ENCODE results near the gene UCN2.

Gene UCN2, protein sequence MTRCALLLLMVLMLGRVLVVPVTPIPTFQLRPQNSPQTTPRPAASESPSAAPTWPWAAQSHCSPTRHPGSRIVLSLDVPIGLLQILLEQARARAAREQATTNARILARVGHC

DNA sequence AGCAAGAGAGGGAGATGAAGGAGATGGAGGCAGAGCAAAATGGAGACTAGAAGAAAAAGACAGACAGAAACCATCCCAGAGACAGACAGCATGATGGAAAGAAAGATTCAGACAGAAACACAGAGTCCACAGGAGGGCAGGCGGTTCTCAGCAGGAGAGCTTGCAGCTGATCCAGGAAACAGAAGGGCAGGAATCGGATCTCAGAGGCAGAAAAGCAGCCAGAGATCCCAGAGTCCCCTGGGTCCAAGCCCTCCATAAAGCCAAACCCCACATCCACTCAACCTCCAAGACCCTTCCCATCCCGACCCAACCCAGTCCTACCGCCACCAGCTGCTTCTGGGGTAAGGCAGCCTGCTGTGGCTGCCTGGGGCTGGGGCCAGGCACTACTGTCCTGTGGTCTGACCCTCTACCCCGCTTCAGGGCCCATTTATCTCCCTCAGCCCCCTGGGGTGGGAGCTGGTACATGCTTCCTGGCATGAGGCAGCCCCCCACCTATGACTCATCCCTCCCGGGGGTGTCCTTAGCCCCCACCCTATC lies at the start of gene UCN2:
Gene UCN2, minus strand, starts transcription at position 400 of the 537 bp plus-strand sequence. CDS start 657 bp downstream, outside the sequence.
- no peak for DNase-seq (ENCODE audit: low read depth)

DNA sequence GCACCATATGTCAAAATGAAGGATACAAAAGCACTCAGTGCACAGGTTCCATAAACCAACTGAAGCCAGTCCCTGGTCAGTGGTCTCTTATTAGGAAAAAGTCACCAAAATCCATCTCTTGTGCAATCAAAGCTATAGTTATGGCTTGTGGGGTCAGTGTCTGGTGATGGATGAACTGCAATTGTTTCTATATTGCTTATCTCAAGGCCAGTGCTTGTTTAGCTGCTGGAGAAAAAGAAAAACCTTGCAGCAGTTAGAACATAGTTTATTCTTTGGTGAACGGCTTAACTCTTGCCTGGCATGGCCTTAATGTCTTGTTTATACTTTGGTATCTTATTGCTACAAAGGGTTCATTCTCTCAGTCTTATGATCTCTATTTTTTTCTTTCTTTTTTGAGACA lies 48.7 kb upstream of the UCN2 start:
- no peak for DNase-seq (ENCODE audit: low read depth)

DNA sequence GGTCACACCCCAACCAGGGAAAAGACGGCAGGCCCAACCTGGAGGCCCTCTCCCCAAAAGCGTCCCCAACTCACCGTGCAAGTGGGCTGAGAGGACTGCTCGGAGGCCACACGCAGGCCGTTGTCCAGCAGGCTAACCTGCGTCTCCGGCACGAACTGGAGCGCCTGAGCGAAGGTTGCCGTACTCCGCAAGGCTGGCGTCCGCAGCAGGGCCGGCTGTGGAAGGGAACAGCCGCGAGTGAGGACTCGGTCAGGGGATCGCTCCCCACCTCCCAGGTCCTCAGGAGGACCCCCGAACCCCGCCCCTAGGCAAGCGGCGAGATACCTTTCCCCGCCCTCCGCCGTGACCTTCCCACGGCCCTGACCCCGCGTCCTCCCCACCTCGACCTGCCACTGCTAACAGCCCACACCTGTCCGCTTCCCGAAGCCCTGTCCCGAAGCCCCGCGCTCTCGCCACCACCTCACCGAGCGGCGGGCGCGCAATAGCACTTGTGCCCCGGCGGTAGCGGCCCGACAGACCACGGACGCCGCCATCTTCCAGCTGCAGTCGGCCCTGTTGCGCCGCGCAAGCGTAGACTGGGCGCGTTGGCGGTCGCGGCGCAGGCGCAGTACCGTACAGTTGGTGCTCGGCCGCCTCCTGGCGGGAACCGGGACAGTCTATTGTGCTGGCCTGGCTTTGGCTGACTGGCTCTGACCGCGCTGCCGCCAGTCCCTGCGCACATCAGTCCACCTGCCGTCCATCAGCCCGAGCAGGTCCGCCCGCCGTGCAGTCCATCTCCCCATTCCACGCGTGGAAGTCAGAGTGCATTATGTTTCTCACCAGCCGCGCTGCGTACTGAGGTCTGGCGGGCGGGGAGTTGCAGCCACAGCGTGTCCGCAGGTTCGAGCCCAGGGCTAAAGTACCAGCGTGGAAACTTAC lies 45.8 kb upstream of the UCN2 start, which contains the start of gene UQCRC1:
Gene UQCRC1, minus strand, starts transcription at position 559 of the 918 bp plus-strand sequence. Its CDS starts 26 bp downstream, at position 533.
- peak; percentile 87 for DNase-seq (ENCODE audit: low read depth)

DNA sequence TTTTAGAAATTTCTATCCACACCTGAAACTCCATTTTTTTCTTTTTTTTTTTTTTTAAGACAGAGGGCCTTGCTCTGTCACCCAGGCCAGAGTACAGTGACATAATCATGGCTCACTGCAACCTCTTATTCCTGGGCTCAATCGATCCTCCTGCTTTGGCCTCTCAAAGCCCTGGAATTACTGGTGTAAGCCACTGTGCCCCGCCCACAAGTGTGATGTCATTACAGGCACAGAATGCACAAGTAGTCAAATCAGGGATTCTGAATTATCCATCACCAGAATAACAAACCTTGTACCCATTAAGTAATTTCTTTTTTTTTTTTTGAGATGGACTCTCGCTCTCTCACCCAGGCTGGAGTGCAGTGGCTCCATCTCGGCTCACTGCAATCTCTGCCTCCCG lies 43.9 kb upstream of the UCN2 start:
- no peak for DNase-seq (ENCODE audit: low read depth)

DNA sequence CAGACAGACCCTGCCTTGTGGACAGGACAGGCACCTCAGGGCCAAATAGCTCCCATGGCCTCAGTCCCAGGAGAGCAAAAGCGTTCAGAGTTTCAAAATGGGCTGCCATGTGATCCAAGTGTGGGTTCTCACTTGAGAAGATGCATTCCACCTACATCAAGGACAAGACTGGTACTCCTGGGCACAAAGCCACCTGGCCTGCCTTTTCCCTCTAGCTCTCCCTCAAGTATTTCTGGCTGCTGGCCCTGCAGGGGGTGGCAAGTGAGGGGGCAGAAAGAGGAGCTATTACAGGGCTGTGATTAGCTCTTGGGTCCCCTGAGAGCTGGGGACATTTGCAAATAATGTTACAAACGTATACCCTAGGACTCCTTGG lies 38.0 kb upstream of the UCN2 start:
- DNase-seq (ENCODE audit: low read depth): no peak

DNA sequence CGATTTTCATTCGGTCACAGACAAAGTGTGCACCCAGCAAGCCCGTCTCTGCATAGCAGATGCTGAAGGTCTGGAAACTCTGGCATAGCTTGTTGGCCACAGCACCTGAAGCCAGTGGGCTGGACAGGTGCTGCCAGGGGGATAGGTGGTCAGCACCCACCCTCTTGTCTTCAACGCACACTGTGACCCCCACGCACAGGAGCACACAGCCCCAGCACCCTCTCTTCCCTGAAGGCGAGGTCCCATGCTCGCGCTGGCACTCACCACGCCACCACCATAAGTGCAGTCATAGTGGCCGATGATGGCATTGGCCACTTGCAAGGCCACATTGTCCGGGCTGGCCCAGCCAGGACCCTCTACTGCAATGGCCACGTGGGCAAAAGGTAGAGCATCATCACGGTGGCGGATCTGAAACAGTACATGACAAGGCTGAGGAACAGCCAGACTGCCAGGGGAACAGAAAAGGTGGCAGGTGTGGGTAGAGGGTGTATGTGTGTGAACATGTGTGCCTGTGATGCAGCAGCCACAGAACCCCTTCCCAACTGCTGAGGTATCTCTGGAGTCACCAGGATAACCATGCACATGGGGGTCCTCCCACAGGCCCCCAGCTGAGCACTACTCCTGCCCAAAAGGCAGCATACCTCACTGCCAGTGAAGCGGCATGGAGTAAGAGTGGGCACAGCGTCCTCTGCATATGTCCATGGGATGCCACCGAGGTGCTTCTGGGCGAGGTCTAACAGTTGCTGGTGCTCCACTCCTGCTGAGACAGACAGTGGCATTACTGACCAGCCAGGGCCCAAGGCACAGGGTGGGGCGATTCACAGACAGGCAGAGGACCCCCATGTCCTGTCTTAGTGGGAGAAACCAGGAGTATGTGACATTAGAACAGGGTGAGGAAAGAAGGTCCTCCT lies 37.4 kb upstream of the UCN2 start:
- no peak for DNase-seq (ENCODE audit: low read depth)

DNA sequence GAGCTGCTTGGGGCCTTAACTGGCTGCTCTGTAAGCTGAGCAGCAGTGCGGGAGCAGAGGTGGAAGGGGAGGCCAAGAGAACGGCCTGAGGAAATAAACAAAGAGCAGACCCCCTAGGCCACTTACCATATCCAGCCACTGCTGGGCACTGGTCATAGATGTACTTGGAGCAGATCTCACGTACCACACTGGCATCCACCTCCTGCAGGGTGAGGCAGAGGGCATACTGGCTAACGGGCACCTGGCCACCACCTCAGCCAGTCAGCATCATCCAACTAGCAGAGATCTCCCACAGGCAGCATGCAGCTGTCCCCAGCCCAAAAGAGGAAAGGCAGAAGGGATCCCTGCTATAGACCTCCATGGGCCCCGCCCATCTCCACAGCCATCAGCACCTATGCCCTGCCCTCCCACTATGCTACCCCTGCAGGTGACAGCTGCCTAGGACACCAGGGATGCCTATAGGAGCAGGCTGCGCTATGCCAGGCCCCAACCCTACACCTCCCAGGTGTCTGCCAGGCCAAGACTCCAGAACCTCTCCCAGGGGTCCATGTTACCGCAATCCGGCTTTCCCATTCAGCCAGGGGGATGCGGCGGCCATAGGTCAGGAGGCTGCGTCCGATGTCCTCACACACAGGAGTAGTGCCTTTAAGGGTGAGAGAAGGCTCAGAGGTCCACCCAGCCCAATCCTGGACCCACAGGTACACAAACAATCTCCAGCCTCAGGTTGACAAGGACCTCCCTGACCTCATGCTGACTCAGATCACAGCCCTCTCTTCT lies 36.1 kb upstream of the UCN2 start:
- no peak for DNase-seq (ENCODE audit: low read depth)

DNA sequence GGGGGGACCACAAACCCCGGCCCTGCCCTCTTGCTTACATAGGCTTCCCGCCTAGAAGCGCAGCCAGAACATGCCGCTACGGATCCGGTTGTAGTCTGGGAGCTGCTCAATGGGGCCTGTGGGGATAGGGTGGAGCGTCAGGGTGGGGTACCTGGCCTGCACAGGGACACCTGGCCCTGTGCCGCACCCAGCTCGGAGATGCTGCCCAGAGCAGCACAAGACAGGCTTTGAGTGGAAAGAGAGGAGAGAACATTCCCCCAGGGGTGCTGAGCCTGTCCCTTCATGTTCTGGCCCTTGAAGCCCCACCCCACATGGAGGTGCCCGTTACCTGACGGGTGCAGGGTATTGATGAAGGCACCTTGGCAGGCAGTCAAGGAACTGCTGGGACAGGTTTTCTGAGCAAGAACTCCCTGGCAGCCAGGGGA lies 35.5 kb upstream of the UCN2 start:
- no peak for DNase-seq (ENCODE audit: low read depth)

DNA sequence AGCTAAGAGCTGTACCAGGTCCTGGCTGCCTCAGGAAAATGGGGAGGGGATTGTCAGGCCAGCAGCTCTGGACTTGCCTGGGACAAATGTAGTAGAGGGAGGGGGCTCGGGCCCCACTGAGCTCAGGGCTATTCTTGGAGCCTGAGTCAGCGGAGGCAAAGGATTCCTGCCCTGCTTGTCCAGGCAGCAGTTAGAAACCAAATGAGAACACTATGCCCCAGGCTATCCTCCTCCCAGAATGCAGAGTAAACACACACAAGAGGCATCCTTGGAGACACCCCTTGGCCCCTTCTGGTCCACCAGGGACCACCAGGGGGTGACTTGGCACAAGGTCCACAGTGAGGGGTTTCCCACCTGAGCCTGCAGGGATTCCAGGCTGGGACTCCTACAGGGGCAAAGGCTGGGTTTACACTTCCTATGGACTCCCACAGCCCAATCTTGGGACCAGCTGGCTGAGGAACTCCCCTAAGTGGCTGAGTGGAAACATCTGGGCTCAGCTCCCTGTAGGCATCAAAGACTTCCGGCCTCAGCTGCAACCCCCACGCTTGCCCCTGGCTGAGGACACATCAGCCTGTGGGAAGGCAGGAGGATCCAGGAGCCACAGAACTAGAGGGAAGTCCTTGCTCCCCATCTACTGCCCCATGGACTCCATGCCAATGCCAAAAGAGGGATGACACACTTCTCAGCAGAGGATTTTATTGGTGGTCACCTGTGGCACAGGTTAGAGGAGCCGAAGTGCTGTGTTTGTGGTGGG lies 34.9 kb upstream of the UCN2 start:
- no peak for DNase-seq (ENCODE audit: low read depth)

DNA sequence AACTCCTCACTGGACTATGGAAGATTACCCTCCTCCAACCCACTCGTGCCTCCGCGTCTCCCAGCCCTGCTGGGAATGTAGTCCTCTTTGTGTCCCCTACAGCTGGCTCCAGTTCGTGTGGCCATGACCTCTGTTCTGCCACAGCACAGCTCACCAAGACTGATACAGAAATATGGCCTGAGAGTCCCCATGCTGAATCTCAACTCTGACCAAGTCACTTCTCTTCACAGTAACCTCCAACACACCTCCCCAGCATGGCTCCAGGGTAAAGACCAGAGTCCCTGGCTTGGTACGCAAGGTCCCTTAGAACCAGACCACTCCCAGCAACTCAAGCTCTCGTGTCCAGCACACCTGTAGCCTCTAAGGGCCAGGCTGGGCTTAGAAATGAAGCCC lies 33.8 kb upstream of the UCN2 start:
- no peak for DNase-seq (ENCODE audit: low read depth)

DNA sequence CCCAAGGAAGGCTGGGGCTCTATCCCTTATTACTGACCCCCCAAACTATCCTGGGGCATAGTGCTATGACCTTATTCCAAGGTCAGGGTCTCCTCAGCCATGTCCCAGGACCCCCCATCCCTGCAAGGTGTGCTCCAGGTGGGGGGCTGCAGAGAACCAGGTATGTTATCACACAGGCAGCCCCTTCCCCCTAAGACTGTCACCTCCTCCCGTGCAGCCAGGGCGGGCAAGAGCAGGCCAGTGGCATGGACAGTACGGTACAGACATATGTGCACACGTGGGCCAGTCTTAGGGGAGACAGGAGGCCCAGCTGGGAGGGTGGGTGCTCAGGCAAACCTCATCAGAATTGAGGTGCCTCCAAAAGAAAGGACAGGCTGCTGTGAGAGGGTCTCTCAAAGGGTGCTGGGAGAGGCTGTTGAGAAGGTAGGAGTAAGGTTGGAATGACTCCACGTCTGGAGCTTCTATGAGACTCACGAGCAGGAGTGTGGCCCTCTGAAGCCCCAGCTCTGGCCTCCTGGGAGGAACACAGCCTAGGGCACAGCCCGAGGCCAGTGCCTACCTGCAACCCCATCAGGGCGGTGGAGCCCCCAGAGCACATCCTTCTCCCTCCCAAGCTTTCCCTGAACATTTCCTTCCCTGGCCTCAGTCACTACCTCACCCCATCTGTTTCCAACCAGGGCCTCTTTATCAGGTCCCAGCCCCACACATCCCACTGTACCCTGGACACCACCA lies 33.3 kb upstream of the UCN2 start:
- DNase-seq (ENCODE audit: low read depth): no peak

DNA sequence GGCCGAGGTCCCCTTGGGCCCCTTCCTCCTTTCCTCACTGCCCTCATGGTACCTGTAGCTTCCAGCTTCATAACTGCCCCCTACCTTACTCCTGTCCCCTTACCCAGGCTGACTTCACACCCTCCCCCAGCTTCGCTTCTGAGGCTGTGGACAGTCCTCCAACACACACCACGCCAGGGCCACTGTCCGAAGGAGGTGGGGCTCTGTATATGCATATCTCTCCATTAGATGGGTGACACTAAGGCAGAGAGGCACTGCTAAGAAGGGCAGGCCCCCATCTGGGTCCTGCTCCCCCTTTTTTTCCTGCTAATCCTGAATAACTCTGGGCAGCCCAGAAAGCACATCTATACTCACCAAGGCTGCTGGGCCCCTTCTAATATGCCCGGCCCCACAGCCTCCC lies 32.6 kb upstream of the UCN2 start:
- no peak for DNase-seq (ENCODE audit: low read depth)

DNA sequence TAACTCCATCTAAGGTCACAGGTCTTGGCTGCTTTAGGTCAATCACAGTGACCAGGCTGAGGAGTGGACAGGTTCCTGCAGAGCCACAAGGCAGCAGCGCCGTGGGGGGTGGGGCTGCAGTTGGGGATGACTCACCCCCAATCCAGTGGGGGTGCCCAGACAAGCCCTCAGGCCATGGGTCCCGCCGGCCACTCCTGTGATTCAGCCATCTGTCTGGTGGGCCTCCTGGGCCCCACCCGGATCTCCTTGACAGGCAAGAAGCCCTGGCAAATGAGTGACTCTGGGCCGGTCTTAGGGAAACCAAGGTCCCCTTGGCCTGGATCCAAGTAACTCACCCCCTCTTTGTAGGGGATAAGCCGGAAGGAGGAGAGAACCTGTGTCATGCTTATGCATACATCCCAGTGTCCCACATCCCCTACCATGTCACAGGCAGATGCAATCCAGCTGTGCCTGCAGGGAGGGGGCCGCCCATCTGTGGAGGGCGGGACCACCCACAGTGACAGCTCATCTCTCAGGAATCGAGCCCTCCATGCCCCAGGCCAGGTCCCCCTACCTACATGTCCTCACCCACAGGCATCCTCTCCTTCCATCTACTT lies 32.0 kb upstream of the UCN2 start:
- no peak for DNase-seq (ENCODE audit: low read depth)

DNA sequence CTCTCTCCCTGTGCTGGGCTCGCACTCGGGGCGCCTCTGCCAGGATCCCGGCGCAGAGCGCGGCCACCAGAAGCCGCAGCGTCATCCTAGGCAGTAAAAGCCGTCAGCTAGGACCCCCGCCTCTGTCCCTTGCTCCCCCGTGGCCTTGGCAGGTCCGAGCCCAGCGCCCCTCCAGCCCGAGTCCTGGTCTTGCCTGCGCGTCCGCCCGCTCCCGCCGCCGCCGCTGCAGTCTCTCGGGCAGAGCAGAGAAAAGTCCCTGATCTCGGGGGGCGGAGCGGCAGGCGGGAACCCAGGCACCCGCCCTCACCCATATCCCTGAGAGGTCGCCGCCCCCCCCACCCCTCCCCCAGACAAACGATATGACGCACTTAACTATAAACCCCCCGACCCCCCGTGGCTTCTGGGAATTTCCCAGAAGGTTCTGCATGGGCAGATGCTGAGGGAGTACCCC lies 31.5 kb upstream of the UCN2 start, which contains the start of gene COL7A1:
Gene COL7A1, minus strand, starts transcription at position 255 of the 451 bp plus-strand sequence. Its CDS starts 170 bp downstream, at position 85.
- no peak for DNase-seq (ENCODE audit: low read depth)

DNA sequence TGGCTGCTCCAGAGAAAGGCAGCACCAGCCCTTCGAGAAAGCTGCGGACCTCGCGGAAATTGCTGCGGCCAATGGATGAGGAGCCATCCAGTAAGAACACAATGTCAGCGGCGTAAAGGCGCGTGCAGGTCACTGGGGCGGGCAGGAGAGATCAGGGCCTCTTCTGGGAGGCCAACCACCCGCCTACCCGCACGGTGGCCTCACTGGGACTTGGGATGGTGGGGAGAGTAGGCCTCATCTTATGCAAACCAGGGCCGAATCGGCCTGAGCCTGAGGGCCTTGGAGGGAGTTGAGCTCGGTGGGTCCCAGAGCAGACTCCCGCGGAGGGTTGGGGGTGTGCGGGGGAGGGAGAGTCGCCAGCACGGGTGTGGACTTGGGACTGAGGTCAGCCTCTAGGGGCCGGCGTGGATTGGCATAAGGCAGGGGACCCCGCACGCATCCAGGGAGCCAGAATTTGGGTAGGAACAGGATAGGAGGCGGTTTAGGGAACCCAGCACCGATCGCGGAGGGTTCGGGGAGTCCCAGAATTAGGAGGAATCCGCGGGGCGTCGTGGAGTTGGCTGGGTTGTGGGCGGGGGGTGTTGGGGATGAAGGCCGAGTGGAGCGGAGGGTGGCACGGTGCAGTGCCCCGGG lies 31.0 kb upstream of the UCN2 start:
- no peak for DNase-seq (ENCODE audit: low read depth)

DNA sequence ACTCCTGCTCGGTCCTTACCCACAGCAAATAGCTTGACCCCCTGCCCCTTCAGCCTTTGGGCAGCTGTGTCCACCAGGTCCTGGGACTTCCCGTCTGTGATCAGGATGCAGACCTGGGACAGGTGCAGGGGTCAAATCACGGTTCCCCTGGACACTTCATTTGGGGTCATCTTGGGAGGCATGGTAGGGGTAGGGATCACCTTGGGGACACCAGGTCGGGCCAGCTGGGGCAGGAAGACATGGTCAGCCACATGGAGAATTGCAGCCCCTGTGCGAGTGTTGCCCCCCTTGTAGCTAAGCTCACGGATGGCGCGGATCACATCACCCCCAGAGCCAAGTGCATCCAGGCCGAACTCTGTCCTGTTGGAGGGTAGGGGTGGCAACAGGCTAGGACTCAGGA lies 29.8 kb upstream of the UCN2 start:
- DNase-seq (ENCODE audit: low read depth): no peak

DNA sequence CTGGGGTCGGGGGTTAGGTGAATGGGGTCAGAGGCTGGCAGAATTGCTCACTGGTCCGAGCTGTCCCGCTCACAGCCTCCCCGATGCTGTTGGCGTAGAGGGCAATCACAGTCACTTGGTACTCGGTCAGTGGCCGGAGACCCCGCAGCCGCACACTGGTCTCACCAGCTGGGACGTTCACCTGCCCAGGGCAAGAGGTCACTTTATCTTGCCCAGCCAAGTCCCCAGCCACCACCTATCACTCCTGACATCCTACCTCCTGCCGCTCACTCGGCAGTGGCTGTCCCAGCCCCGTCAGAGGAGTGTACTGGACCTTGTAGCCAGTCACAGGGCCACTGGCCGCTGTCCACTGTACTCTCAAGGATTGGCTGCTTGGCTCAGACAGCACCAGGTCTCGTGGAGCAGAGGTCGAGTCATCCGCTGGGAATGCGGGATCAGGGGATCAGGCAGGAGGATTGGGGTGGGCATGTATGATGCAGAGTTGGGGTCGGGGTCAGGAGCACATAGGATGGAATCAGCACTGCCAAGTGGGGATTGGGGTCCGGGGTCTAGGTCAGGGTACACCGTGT lies 29.0 kb upstream of the UCN2 start:
- no peak for DNase-seq (ENCODE audit: low read depth)

DNA sequence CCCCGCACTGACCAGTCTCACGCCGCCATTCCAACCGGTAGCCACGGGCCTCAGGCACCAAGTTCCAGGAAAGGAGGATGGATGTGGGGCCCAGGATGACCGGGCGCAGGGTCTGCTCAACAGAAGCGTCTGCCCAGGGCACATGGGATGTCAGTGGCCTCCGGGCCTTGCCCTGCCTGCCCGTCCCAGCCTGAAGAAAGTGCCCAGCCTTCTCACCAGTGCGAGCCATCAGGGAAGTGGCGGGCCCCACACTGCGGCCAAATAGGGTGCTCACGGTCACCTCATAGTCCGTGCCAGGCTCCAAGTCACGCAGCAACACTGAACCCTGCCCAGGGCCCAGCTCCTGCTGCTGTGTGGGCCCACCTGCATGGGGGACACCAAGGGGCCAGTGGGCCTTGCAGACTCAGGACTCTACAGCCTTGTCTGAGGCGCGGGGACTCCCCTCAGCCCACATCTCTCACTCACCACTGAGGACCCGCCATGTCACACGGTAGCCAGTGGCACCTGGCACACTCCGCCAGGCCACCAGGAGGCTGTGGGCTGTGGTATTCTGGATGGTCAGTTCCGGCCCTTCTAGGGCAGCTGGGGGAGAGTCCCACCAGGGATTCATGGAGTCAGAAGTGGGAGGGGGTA lies 28.4 kb upstream of the UCN2 start:
- no peak for DNase-seq (ENCODE audit: low read depth)
